Ramos (cell line): ENCODE measurements around the gene ANGPTL8.

Experiments used
- in situ Hi-C: fragments of 300-500 bp; cut with MboI; formaldehyde crosslinking; loops from one replicate; pipeline ENCODE4 v1.14.3; 2022; ENCODE audit warnings: low sequenced_read_pairs; ENCODE audit not compliant: unreplicated experiment

The ANGPTL8 gene

GRCh38 chr19:11254666-11255065 lies 15.2 kb downstream of the ANGPTL8 start:
- in situ Hi-C loops: no loop called here

GRCh38 chr19:11256189-11256588 lies 16.8 kb downstream of the ANGPTL8 start:
- in situ Hi-C loops: no loop called here

- in situ Hi-C loops: no loop called here
Observed at GRCh38 chr19:11257846-11258380, 18.5 kb downstream of the ANGPTL8 start.

GRCh38 chr19:11260996-11261395 lies 21.6 kb downstream of the ANGPTL8 start:
- in situ Hi-C loops: no loop called here

- in situ Hi-C loops: no loop called here
Observed at GRCh38 chr19:11261431-11261970, 22.1 kb downstream of the ANGPTL8 start.

GRCh38 chr19:11261971-11262839 lies 22.8 kb downstream of the ANGPTL8 start, which contains the start of gene DOCK6:
DOCK6 (minus strand) TSS chr19:11262524; CDS start chr19:11262440, 84 bp downstream.
- in situ Hi-C loops: no loop called here

GRCh38 chr19:11263726-11264125 lies 24.3 kb downstream of the ANGPTL8 start:
- in situ Hi-C loops: no loop called here

GRCh38 chr19:11264452-11265176 lies 25.2 kb downstream of the ANGPTL8 start:
- in situ Hi-C loops: no loop called here

- in situ Hi-C loops: no loop called here
Observed at GRCh38 chr19:11265177-11265784, 25.9 kb downstream of the ANGPTL8 start.

- in situ Hi-C loops: no loop called here
Observed at GRCh38 chr19:11265785-11266236, 26.4 kb downstream of the ANGPTL8 start.

GRCh38 chr19:11267316-11268085 lies 28.1 kb downstream of the ANGPTL8 start:
- in situ Hi-C loops: no loop called here

GRCh38 chr19:11268783-11269267 lies 29.4 kb downstream of the ANGPTL8 start:
- in situ Hi-C loops: no loop called here

- in situ Hi-C loops: no loop called here
Observed at GRCh38 chr19:11269408-11269807, 30.0 kb downstream of the ANGPTL8 start.

GRCh38 chr19:11273296-11273695 lies 33.9 kb downstream of the ANGPTL8 start:
- in situ Hi-C loops: no loop called here

- in situ Hi-C loops: no loop called here
Observed at GRCh38 chr19:11273989-11274388, 34.6 kb downstream of the ANGPTL8 start.

GRCh38 chr19:11274533-11275086 lies 35.2 kb downstream of the ANGPTL8 start:
- in situ Hi-C loops: no loop called here

GRCh38 chr19:11278670-11279069 lies 39.3 kb downstream of the ANGPTL8 start:
- in situ Hi-C loops: no loop called here

- in situ Hi-C loops: no loop called here
Observed at GRCh38 chr19:11279505-11280236, 40.3 kb downstream of the ANGPTL8 start.
